GM18517 (cell line): Measurements from ENCODE around the gene DDR2.

Experiments used
- ATAC-seq: cut with Tn5 transposase; IDR thresholded peaks from one replicate; pipeline ENCODE4 v1.9.1; 2021; ENCODE audit warnings: mild to moderate bottlenecking, moderate library complexity; ENCODE audit not compliant: unreplicated experiment

DDR2 gene

GRCh38 chr1:162694911-162695310 is 62.6 kb downstream of the DDR2 start:
- no peak for ATAC-seq

GRCh38 chr1:162695687-162696086 is 63.4 kb downstream of the DDR2 start:
- no peak for ATAC-seq

- ATAC-seq, result no peak
Observed at GRCh38 chr1:162696286-162696862, 64.1 kb downstream of the DDR2 start.

DNA sequence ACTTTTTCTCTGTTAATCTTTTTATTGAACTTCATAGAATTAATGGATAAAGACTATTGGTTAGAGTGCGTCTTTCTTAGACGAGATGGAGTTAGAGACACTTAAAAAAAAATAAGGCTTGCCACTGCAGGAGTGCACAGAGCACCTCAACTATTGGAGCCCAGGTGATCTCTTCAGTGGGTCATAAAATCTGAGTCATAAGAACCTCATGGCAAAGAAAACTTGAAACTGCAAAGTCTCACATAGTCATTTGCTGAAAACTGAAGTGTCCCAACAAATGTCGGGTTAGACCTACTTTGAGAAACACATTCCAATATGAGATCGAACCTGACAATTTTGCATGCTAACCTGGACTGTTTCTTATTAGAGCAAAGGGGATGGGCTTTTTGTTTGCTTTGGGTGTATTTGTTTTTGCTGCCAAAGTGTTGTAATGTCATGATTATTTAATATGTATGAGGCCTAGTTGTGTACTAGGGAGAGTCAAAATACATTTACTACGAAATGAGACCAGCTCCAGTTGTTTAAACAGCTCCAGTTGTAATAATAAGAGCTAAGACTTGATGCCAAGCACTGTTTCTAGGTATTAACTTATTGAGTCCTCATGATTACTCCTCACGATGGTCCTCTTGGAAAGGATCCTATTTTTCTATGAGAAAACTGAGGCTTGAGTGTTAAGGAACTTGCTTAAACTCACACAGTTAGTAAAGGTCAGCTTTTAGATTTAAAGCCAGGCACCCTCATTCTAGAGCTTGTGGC is 65.1 kb downstream of the DDR2 start:
- ATAC-seq, result no peak

DNA sequence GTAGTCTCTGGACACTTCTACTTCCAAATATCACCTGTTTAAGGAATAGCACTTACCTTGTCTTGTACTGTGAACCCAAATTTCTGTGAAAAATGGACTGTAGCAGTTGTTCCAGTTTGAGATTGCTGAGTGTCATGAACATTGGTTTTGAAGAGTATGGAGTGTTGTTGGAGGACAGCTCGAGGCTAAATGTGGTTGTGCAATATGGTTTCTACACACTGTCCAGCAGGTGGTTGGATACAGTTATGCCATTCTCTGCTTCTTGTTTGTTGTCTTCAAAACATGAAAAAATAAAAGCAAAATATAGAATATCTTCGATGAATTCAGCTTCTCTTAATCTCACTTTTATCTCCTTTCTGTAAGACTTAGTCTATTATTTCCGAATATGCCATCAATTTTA is 67.1 kb downstream of the DDR2 start:
- ATAC-seq, result no peak

- ATAC-seq, result no peak
Observed at GRCh38 chr1:162700131-162700530, 67.9 kb downstream of the DDR2 start.

GRCh38 chr1:162701286-162701685 is 69.0 kb downstream of the DDR2 start:
- ATAC-seq, result no peak

DNA sequence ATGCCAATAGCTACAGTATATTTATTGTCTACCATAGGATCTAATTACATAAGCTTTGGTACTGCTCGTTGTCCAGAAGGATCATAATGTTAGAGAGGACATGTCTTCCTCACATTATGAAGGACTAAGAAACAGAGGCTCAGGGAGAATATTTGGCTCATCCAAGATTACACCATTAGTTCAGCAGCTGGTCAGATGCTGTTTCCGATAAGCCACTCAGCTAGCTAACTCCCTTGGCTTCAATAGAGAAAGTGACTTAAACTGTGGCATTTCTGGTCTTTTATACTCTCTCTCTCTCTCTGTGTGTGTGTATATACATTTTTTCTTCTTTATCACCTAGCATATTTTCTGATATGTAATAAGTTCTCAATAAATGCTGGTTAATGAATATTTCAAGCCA is 70.4 kb downstream of the DDR2 start:
- ATAC-seq, result no peak

GRCh38 chr1:162703708-162704107 is 71.4 kb downstream of the DDR2 start:
- ATAC-seq, result no peak

DNA sequence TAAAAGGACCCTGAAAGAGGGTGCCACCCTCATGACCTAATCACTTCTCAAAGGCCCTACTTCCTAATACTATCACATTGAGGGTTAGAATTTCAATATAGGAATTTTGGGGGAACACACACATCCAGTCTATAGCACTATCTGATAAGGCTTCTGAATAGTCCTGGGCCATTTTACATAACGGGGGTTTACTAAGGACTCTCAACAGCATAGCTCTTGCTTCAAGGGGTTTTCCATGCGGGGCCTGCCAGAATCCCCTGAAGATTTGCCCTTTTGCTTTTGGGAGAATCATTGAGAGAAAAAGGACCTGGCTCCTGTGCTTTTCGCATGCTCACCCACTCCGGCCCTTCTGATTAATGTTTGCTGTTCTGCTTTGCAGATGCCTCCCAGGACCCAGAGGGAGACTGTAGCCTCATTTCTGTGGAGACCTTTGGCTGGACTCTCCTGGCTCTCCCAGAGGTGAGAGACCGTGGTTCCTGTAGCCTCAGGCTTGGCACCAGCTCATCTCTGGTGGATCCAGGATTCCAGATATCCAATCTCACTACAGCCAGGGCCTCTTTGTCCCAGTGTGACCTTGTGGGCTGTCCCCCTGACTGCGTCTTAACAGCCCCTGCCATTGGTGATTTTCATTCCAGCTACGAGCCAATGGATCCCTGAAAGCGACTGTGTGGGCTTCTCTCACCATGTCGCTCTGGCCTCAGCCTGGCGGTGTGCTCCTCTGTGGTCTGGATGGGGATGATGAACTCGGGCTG is 72.6 kb downstream of the DDR2 start:
- ATAC-seq, result no peak

GRCh38 chr1:162706003-162706402 is 73.7 kb downstream of the DDR2 start:
- no peak for ATAC-seq

- no peak for ATAC-seq
Observed at GRCh38 chr1:162706606-162707005, 74.3 kb downstream of the DDR2 start.

DNA sequence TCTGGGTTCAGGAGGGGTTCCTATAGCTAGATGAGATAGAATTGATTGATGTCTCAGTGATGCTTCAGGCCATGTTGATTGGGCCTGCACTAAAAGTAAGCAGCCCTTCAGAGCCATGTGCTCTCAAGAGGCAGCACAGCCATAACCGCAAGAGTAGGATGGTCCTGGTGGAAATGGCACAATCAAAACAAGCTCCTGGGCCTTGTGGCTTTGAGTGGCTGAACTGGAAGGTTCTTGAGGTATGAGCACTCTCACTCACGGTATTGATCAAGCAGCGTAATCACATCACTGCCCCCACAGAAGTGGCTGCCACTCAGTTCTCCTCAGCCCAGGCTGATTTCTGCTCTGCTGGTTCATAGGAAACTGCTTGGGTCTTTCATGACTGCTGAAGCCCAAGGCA is 76.0 kb downstream of the DDR2 start:
- ATAC-seq, result no peak

DNA sequence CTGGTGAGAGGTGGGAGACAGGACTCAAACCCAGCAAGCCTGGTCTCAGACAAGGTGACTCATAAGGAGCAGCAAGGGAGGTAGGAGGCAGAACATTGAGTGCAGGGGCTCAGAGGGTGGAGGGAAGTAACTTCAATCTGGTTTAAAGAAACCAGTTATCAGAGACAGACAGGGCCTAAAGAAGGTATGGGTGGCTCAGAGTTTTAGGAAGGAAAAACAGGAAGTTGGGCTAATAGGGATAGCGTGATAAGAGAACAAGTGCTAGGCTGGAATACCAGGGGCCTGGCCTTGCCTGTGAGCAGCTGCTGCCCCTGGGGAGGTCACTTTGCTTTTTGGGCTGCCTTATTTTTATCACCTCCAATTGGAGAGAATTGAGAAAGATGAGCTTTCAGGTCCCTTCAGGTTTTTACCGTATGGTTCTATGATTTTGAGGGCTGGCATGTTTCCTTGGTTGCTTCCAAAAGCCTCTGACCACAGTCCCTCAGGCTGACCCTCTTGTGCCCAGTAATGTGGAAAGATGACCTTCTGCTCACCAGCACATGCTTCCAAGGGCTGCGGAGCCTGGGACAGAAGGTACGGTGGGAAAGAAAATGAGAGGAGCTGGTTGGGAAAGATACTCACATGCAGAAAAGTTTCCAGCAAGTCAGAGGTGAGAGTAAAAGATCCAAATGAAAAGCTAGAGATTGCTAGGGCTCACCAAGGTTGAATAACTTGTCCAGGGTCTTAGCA is 77.0 kb downstream of the DDR2 start:
- no peak for ATAC-seq

DNA sequence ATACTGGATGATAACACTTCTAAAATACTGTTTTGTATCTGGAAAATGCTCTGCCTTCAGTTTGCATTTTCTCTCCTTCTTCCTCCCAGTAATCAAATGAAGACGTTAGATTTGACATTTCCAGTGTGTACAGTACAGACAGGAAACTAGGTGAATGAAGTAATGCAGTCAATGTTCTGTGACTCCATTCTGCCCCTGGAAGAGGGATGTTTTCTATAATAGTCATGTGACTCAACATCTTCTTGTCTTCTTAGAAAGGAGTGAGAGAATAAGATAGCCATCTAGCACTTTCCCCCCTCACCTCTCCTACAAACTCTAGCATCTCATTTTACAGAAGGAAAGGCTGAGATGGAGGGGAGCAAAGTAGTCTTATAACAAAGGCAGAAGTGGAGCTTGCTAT is 77.6 kb downstream of the DDR2 start:
- ATAC-seq, result no peak

- ATAC-seq, result no peak
Observed at GRCh38 chr1:162710345-162710744, 78.1 kb downstream of the DDR2 start.

GRCh38 chr1:162710780-162711465 is 78.7 kb downstream of the DDR2 start:
- ATAC-seq, result no peak

DNA sequence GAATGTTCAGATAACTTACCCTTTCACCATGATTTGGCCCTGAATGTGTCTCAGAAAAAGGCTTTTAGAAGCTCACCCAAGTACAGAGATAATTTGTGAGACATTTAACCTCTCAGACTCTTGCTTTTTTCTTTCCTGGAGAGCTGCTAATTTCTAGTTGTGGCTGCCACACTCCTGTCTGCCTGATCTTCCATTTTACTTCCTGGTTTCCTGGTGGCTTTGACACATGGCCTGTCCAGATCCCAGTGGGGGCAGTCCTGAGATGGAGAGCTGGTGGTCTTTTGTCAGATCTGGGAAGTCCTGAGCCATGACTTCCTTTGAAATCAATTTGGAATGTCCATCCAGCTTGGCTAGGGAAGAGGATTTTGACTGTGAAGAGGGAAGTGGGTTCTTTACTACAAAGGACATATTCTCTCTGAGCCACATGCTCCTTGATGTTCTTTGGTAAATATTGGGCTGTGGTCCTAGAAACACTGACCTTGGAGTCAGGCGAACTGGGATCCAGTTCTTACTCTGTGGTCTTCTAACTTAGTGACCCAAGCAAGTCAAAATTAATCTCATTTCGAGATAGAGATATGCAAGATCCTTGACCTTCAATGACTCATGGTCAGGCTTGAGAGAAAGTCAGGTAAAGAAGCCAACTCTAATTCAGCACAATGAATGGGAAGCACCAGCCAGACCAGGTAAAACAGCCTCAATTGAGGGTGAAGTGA is 80.2 kb downstream of the DDR2 start:
- no peak for ATAC-seq

DNA sequence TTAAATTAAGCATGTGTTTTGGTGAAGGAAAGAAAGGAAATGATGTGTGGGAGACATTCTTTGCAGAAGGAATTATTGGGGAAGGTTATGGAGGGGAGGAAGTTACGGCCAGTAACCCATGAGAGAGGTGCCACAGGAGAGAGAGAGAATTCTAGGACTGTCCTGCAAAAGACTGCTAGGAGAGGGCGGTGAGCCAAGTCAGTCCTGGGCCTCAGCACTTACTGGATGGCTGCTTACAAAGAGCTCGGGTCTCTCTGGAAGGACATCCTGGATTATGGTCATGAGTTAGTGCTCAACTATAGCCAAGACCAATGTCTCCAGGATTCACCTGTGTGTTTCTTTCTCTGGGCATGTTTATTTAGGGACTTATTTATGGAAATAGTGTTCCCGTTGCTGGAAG is 83.9 kb downstream of the DDR2 start:
- ATAC-seq, result no peak

DNA sequence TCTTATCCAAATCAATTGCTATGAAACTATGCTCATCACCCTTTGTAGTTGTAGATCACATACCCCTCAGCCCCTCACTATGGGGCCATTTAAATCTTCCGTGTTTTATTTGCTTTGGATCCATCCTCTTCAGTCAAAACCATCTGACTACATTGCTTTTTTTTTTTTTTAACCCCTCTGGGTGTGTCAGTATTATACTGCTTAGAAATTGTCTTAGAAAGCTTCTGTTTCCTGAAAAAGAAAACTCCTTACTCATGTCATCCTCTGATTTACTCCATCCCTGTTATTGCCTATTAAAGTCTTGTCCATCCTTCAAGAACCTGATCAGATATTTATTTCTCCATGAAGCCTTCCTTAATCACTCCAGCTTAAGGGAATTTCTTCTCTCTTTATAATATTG is 84.3 kb downstream of the DDR2 start:
- no peak for ATAC-seq
